ENCODE results near the gene OR14K1.

DNA sequence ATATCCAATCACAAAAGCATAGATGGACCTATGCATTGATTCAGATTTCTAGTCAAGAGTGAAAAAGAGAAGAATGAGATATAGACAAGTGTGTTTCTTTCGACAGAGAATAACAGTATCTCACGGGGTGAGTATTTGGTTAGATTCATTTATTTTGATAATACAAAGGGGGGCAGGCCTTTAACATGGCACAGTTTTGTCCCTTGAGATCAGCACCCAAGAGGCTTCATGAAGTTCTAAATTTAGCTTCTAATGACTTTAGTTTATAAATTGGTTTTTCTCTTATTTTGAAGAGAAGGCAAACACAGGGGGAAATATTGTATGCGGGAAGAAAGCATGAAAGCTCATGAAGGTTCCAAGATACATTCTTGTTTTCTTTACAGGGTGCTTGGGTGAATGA, 22.0 kb downstream of the OR14K1 start, which contains the start of gene OR1C1:
- TF ChIP-seq HNRNPL (IDR thresholded peaks at IDR 0.05; ENCODE audit: low read depth, low read length) (no peak), MAFK (IDR thresholded peaks at IDR 0.05; ENCODE audit: low read length) (no peak), PCBP1 (IDR thresholded peaks at IDR 0.05; ENCODE audit: low read depth, low read length, poor library complexity, severe bottlenecking) (no peak), CCAR2 (IDR thresholded peaks at IDR 0.05; ENCODE audit: low read depth, low read length) (no peak), EP300 (IDR thresholded peaks at IDR 0.05; ENCODE audit: low read length) (no peak), TCF7L2 (IDR thresholded peaks at IDR 0.05; ENCODE audit: low read depth, low read length) (no peak), CBX5 (IDR thresholded peaks at IDR 0.05; ENCODE audit: borderline replicate concordance, low read depth) (no peak)
- TF ChIP-seq, protein P1, sequence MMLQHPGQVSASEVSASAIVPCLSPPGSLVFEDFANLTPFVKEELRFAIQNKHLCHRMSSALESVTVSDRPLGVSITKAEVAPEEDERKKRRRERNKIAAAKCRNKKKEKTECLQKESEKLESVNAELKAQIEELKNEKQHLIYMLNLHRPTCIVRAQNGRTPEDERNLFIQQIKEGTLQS (IDR thresholded peaks at IDR 0.05) = no peak
- TF ChIP-seq, protein P1 (CRISPR knock-in tag; conservative IDR thresholded peaks at IDR 0.05) = no peak

Measured in K562 (cell line).